ENCODE measurements around the gene MTMR3.

Gene MTMR3

GRCh38 chr22:30015229-30015797 is 132.3 kb downstream of the MTMR3 start:
- no peak overlapping the region for H3K56ac ChIP-seq (ENCODE audit: low read length)

GRCh38 chr22:30015846-30016245 is 132.9 kb downstream of the MTMR3 start:
- whole genome bisulfite sequencing (ENCODE audit: extremely low coverage, insufficient coverage, low lambda C conversion rate) = no CpG with 5 or more reads among the region's 1 CpG
- no peak overlapping the region for H3K27ac ChIP-seq (ENCODE audit: low read depth, low read length)
- DNase-seq = no peak
- H2BK120ac ChIP-seq (ENCODE audit: low read depth, low read length) = no peak overlapping the region
- no peak overlapping the region for H2AK5ac ChIP-seq (ENCODE audit: low read length)
- no peak overlapping the region for H3K56ac ChIP-seq (ENCODE audit: low read length)
- no peak overlapping the region for H2BK5ac ChIP-seq (ENCODE audit: low read length)
- H3K27me3 ChIP-seq (ENCODE audit: insufficient read depth, low read length, poor library complexity) = no peaks in the 10 kb centered on the region
- no peak overlapping the region for H4K5ac ChIP-seq (ENCODE audit: low read length)
- no peaks in the 10 kb centered on the region for H3K79me1 ChIP-seq (ENCODE audit: low read length)
- no peak overlapping the region for H3K4me2 ChIP-seq (ENCODE audit: low read length)
- H3K4me3 ChIP-seq (ENCODE audit: low read length) = no peak overlapping the region
- H3K18ac ChIP-seq (ENCODE audit: low read length) = no peak overlapping the region
- H3K4me1 ChIP-seq (ENCODE audit: control insufficient read depth, low read depth, low read length) = no peaks in the 10 kb centered on the region
- H3K23ac ChIP-seq (ENCODE audit: low read length) = no peak overlapping the region
- H2BK15ac ChIP-seq (replicated peaks; ENCODE audit: low read depth) = no peak overlapping the region
- peaks cover 18% of the 10 kb centered on the region for H3K36me3 ChIP-seq (ENCODE audit: control insufficient read depth, insufficient read depth, low read length)
- H3K9ac ChIP-seq (ENCODE audit: low read length) = no peak overlapping the region
- H3K79me2 ChIP-seq (ENCODE audit: control insufficient read depth, insufficient read depth, low read length) = no peaks in the 10 kb centered on the region
- no peak overlapping the region for H4K8ac ChIP-seq (ENCODE audit: low read depth, low read length)
- H3K4ac ChIP-seq (ENCODE audit: low read depth, low read length) = no peak overlapping the region

More at GRCh38 chr22:30015229-30015797, 132.3 kb downstream of the MTMR3 start:
- Histone ChIP-seq H3K27ac (ENCODE audit: low read depth, low read length) (no peak overlapping the region), H3K4me3 (ENCODE audit: low read length) (no peak overlapping the region), H3K9ac (ENCODE audit: low read length) (no peak overlapping the region), H3K23ac (ENCODE audit: low read length) (no peak overlapping the region), H2AK5ac (ENCODE audit: low read length) (no peak overlapping the region), H3K4me1 (ENCODE audit: control insufficient read depth, low read depth, low read length) (no peaks in the 10 kb centered on the region), H4K8ac (ENCODE audit: low read depth, low read length) (no peak overlapping the region), H2BK5ac (ENCODE audit: low read length) (no peak overlapping the region), H3K18ac (ENCODE audit: low read length) (no peak overlapping the region), H3K79me1 (ENCODE audit: low read length) (no peaks in the 10 kb centered on the region), H3K4ac (ENCODE audit: low read depth, low read length) (no peak overlapping the region), H3K4me2 (ENCODE audit: low read length) (no peak overlapping the region), H2BK120ac (ENCODE audit: low read depth, low read length) (no peak overlapping the region), H3K27me3 (ENCODE audit: insufficient read depth, low read length, poor library complexity) (no peaks in the 10 kb centered on the region), H2BK15ac (replicated peaks; ENCODE audit: low read depth) (no peak overlapping the region), H4K5ac (ENCODE audit: low read length) (no peak overlapping the region), H3K79me2 (ENCODE audit: control insufficient read depth, insufficient read depth, low read length) (no peaks in the 10 kb centered on the region), H3K36me3 (ENCODE audit: control insufficient read depth, insufficient read depth, low read length) (peaks cover 18% of the 10 kb centered on the region)
- DNase-seq = no peak
- no CpG with 5 or more reads among the region's 3 CpGs for WGBS (ENCODE audit: extremely low coverage, insufficient coverage, low lambda C conversion rate)

GRCh38 chr22:30016596-30016995 is 133.6 kb downstream of the MTMR3 start:
- H3K27ac ChIP-seq (ENCODE audit: low read depth, low read length) = no peak overlapping the region
- H3K79me2 ChIP-seq (ENCODE audit: control insufficient read depth, insufficient read depth, low read length) = no peaks in the 10 kb centered on the region
- H3K4me1 ChIP-seq (ENCODE audit: control insufficient read depth, low read depth, low read length) = no peaks in the 10 kb centered on the region
- no peak overlapping the region for H3K23ac ChIP-seq (ENCODE audit: low read length)
- no peak overlapping the region for H2BK15ac ChIP-seq (replicated peaks; ENCODE audit: low read depth)
- peaks cover 18% of the 10 kb centered on the region for H3K36me3 ChIP-seq (ENCODE audit: control insufficient read depth, insufficient read depth, low read length)
- H3K27me3 ChIP-seq (ENCODE audit: insufficient read depth, low read length, poor library complexity) = no peaks in the 10 kb centered on the region
- DNase-seq = no peak
- H2BK5ac ChIP-seq (ENCODE audit: low read length) = no peak overlapping the region
- H3K56ac ChIP-seq (ENCODE audit: low read length) = no peak overlapping the region
- H3K18ac ChIP-seq (ENCODE audit: low read length) = no peak overlapping the region
- H3K4ac ChIP-seq (ENCODE audit: low read depth, low read length) = no peak overlapping the region
- no peak overlapping the region for H4K8ac ChIP-seq (ENCODE audit: low read depth, low read length)
- H4K5ac ChIP-seq (ENCODE audit: low read length) = no peak overlapping the region
- H3K4me3 ChIP-seq (ENCODE audit: low read length) = no peak overlapping the region
- H3K79me1 ChIP-seq (ENCODE audit: low read length) = no peaks in the 10 kb centered on the region
- H2BK120ac ChIP-seq (ENCODE audit: low read depth, low read length) = no peak overlapping the region
- H3K4me2 ChIP-seq (ENCODE audit: low read length) = no peak overlapping the region
- no CpG with 5 or more reads among the region's 4 CpGs for WGBS (ENCODE audit: extremely low coverage, insufficient coverage, low lambda C conversion rate)
- H3K9ac ChIP-seq (ENCODE audit: low read length) = no peak overlapping the region
- no peak overlapping the region for H2AK5ac ChIP-seq (ENCODE audit: low read length)

GRCh38 chr22:30017375-30018223 is 134.6 kb downstream of the MTMR3 start:
- Histone ChIP-seq H2BK5ac (ENCODE audit: low read length) (no peak overlapping the region), H2BK15ac (replicated peaks; ENCODE audit: low read depth) (no peak overlapping the region), H3K56ac (ENCODE audit: low read length) (no peak overlapping the region), H3K79me2 (ENCODE audit: control insufficient read depth, insufficient read depth, low read length) (no peaks in the 10 kb centered on the region), H3K23ac (ENCODE audit: low read length) (no peak overlapping the region), H3K27ac (ENCODE audit: low read depth, low read length) (no peak overlapping the region), H3K18ac (ENCODE audit: low read length) (no peak overlapping the region), H3K4ac (ENCODE audit: low read depth, low read length) (no peak overlapping the region), H4K5ac (ENCODE audit: low read length) (no peak overlapping the region), H3K79me1 (ENCODE audit: low read length) (no peaks in the 10 kb centered on the region), H3K4me2 (ENCODE audit: low read length) (no peak overlapping the region), H4K8ac (ENCODE audit: low read depth, low read length) (no peak overlapping the region), H3K4me3 (ENCODE audit: low read length) (no peak overlapping the region), H2BK120ac (ENCODE audit: low read depth, low read length) (no peak overlapping the region), H3K36me3 (ENCODE audit: control insufficient read depth, insufficient read depth, low read length) (peaks cover 21% of the 10 kb centered on the region), H3K9ac (ENCODE audit: low read length) (no peak overlapping the region), H2AK5ac (ENCODE audit: low read length) (no peak overlapping the region), H3K4me1 (ENCODE audit: control insufficient read depth, low read depth, low read length) (no peaks in the 10 kb centered on the region), H3K27me3 (ENCODE audit: insufficient read depth, low read length, poor library complexity) (no peaks in the 10 kb centered on the region)
- no CpG with 5 or more reads among the region's 4 CpGs for WGBS (ENCODE audit: extremely low coverage, insufficient coverage, low lambda C conversion rate)
- no peak for DNase-seq

GRCh38 chr22:30020511-30020910 is 137.5 kb downstream of the MTMR3 start:
- DNase-seq = no peak
- no peak overlapping the region for H2BK5ac ChIP-seq (ENCODE audit: low read length)
- no peak overlapping the region for H3K9ac ChIP-seq (ENCODE audit: low read length)
- H3K36me3 ChIP-seq (ENCODE audit: control insufficient read depth, insufficient read depth, low read length) = peaks cover 22% of the 10 kb centered on the region
- no peak overlapping the region for H3K56ac ChIP-seq (ENCODE audit: low read length)
- H4K5ac ChIP-seq (ENCODE audit: low read length) = no peak overlapping the region
- no peaks in the 10 kb centered on the region for H3K79me2 ChIP-seq (ENCODE audit: control insufficient read depth, insufficient read depth, low read length)
- H3K18ac ChIP-seq (ENCODE audit: low read length) = no peak overlapping the region
- WGBS (ENCODE audit: extremely low coverage, insufficient coverage, low lambda C conversion rate) = no CpG with 5 or more reads among the region's 9 CpGs
- no peak overlapping the region for H2BK120ac ChIP-seq (ENCODE audit: low read depth, low read length)
- no peak overlapping the region for H3K23ac ChIP-seq (ENCODE audit: low read length)
- H3K27ac ChIP-seq (ENCODE audit: low read depth, low read length) = no peak overlapping the region
- no peaks in the 10 kb centered on the region for H3K27me3 ChIP-seq (ENCODE audit: insufficient read depth, low read length, poor library complexity)
- H3K4me2 ChIP-seq (ENCODE audit: low read length) = no peak overlapping the region
- no peak overlapping the region for H3K4me3 ChIP-seq (ENCODE audit: low read length)
- no peaks in the 10 kb centered on the region for H3K79me1 ChIP-seq (ENCODE audit: low read length)
- H2AK5ac ChIP-seq (ENCODE audit: low read length) = no peak overlapping the region
- no peak overlapping the region for H4K8ac ChIP-seq (ENCODE audit: low read depth, low read length)
- H2BK15ac ChIP-seq (replicated peaks; ENCODE audit: low read depth) = no peak overlapping the region
- H3K4ac ChIP-seq (ENCODE audit: low read depth, low read length) = no peak overlapping the region
- H3K4me1 ChIP-seq (ENCODE audit: control insufficient read depth, low read depth, low read length) = no peaks in the 10 kb centered on the region
